Measurements from ENCODE around the gene UTP11. TPM values are rescaled to one million over a fixed set of nuclear protein-coding genes. Genes with fewer than 3 reads are reported as not detected.

The UTP11 gene
- total RNA-seq, 6 experiments from 2014 or later: 41.4 to 57.1 (median 49.2) TPM

GRCh38 chr1:38004284-38005108 is 8.0 kb upstream of the UTP11 start:
- no peak for TF ChIP-seq CTCF (IDR thresholded peaks at IDR 0.05)
- Mint-ChIP-seq H3K4me1 (ENCODE audit: low read depth) (peaks cover 51% of the 10 kb centered on the region), H3K27me3 (ENCODE audit: insufficient read depth) (peaks cover 2% of the 10 kb centered on the region; the same call in 1 of the 2 replicates), H3K4me3 (peak overlapping the region; percentile 91), H3K9me3 (no peaks in the 10 kb centered on the region), H3K27ac (peak overlapping the region; percentile 69), H3K36me3 (ENCODE audit: low read depth) (no peaks in the 10 kb centered on the region)
- no peak for DNase-seq

GRCh38 chr1:38005195-38006007 is 7.1 kb upstream of the UTP11 start, which contains the start of gene FHL3:
Gene FHL3 (minus strand): TSS chr1:38005514. CDS start chr1:37999412, 6,102 bp downstream.
- H3K4me1 Mint-ChIP-seq (ENCODE audit: low read depth): peaks cover 46% of the 10 kb centered on the region
- no peaks in the 10 kb centered on the region for H3K36me3 Mint-ChIP-seq (ENCODE audit: low read depth)
- peaks cover 3% of the 10 kb centered on the region; the same call in 1 of the 2 replicates for H3K27me3 Mint-ChIP-seq (ENCODE audit: insufficient read depth)

DNA sequence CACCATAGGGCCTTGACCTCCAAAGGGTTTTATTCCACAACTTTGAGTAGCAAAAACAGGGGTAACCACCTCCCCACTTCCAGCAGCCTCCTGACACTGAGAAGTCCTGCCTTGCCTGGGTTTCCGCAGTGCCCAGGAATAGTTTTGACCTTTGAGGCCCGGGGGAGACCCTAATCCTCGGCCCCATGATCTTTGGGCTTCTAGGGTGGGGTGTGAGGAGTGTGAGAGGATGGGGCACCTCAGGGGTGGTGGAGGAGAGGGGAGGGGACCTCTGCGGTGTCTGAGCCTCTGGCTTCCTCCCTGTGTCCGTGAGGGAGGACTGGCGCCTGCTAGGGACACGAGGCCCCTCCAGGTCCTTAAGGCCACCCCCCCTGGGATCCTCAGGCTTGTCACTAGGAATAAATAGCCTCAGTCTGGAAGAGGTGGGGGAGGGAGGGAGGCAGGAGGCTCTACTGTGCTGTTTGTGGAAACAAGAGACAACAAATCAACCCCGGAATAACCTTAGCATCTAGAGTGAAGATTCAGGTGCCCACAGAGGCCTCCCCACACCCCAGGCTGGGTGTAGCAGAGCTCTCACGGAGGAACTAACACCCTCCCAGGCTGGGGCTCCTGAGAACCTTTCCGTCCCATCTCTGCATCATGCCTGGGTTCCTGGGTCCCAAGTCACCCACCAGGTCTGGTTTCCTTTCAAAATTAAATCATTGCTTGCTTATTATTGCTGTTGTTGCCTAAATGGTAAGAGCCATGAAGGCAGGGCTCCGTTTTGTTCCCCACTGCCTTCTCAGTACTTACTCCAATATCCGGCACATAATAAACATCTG is 6.3 kb upstream of the UTP11 start:
- Mint-ChIP-seq H3K9me3 (no peaks in the 10 kb centered on the region), H3K27ac (no peak overlapping the region), H3K4me1 (ENCODE audit: low read depth) (peaks cover 37% of the 10 kb centered on the region), H3K27me3 (ENCODE audit: insufficient read depth) (peaks cover 3% of the 10 kb centered on the region; the same call in 1 of the 2 replicates), H3K4me3 (peak overlapping the region; percentile 60), H3K36me3 (ENCODE audit: low read depth) (no peaks in the 10 kb centered on the region)
- DNase-seq: no peak
- no peak for TF ChIP-seq CTCF (IDR thresholded peaks at IDR 0.05)

More at GRCh38 chr1:38005195-38006007, 7.1 kb upstream of the UTP11 start, which contains the start of gene FHL3:
- Mint-ChIP-seq H3K27ac (peak within 1 kb of the TSS; percentile 69), H3K4me3 (peak within 1 kb of the TSS; percentile 91), H3K9me3 (no peaks in the 10 kb centered on the region)
- DNase-seq: no peak
- no peak for TF ChIP-seq CTCF (IDR thresholded peaks at IDR 0.05)

DNA sequence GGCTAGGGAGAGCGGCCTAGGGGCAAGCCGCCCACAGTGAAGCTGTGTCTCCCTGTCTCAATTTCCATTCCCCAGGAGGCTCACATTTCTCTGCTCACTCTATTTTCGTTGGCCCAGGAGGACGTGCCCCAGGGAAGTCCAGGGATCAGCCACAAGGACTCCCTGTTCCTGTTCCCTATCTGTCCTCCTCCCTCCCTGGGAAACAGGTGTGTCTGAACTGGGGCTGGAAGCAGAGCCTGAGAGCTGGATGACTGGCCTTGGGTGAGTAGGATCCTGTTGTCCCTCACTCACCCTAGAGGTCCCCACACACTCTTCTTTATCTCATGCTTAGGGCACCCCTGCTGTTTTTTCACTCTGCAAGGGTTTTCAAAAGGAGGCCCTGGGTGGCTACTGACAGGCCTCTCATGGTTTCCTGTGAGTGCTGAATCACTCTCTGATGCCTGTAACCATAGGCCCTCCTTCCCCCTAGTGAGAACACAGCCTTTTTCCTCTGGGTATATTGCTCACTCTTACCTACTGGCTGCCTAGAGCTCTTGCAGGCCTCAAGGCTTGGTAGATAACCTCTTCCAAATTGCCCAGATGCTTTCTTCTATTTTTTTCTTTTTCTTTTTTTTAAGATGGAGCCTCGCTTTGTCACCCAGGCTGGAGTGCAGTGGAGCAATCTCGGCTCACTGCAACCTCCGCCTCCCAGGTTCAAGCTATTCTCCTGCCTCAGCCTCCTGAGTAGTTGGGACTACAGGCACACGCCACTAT is 3.3 kb upstream of the UTP11 start:
- DNase-seq: peak; percentile 56
- H3K27me3 Mint-ChIP-seq (ENCODE audit: insufficient read depth): peaks cover 4% of the 10 kb centered on the region; the same call in 1 of the 2 replicates
- TF ChIP-seq CTCF (IDR thresholded peaks at IDR 0.05): no peak
- peaks cover 10% of the 10 kb centered on the region for H3K36me3 Mint-ChIP-seq (ENCODE audit: low read depth)
- no peak overlapping the region for H3K4me3 Mint-ChIP-seq
- no peaks in the 10 kb centered on the region for H3K9me3 Mint-ChIP-seq
- H3K4me1 Mint-ChIP-seq (ENCODE audit: low read depth): peaks cover 30% of the 10 kb centered on the region
- H3K27ac Mint-ChIP-seq: peak overlapping the region; percentile 91

All from HFFc6 (cell line).